HG03175 (cell line): ENCODE data around the gene OLFM2.
"Not testable (repeated sequence)": the region's sequence is repeated elsewhere in the genome, so short reads cannot be mapped to it uniquely, and the experiment has no call there.

Experiments
- ATAC-seq: cut with Tn5 transposase; IDR thresholded peaks from one replicate; pipeline ENCODE4 v1.9.1; 2021; ENCODE audit warnings: mild to moderate bottlenecking, moderate library complexity; ENCODE audit not compliant: unreplicated experiment

OLFM2 gene

DNA sequence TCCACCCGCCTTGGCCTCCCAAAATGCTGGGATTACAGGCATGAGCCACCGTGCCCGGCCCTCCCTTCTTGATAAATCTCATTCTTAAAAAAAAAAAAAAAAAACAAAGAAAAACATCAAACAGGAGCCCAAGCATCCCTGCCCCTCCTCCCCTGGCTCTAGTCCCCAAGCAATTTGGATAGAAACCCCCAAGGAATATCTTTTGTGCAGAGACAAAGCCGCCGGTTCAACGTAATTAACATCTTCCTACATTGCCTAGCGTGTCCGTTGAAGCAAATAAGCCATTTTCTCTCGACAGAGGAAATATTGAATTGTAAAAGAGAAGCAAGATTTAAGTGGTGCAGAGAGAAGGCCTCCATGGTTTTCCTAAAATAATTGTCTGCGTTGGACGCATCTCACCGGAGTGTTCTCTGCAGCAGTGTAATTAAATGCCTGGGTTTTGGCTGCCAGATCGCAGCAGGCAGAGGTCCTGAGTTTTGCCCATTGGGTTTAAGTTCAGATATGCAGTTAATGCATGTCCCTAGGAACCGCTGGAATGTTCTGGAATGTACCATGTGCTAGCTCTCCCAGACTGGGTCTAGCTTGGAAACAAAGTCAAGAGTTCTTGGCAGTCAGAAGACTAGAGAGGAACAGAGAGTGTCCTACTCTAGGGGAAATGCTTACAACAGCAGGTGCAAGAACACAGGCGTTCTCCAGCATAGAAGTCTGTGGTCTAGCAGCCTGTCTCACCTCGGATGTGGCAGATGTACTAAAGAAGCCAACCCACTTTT is 70.4 kb downstream of the OLFM2 start:
- ATAC-seq, result no peak

DNA sequence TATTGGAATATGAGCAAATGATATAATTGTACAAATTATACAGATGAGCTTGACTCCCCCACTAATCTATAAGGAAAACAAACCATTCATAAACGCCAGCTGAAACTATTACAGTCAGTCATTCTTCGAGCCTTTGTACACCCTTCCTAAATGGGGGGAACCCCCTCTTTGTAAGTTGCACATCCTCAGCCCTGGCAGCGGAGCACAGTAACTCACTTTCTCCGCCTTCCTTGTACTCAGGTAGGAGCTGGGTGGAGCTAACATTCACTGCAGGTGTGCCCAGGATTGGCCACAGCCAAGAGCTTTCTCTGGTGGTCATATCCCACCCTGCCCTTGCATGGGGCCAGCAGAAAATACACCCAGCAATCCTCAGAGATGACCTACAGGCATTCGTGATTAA is 72.6 kb downstream of the OLFM2 start:
- ATAC-seq, result no peak

GRCh38 chr19:9862938-9863337 is 73.4 kb downstream of the OLFM2 start:
- ATAC-seq, result no peak

DNA sequence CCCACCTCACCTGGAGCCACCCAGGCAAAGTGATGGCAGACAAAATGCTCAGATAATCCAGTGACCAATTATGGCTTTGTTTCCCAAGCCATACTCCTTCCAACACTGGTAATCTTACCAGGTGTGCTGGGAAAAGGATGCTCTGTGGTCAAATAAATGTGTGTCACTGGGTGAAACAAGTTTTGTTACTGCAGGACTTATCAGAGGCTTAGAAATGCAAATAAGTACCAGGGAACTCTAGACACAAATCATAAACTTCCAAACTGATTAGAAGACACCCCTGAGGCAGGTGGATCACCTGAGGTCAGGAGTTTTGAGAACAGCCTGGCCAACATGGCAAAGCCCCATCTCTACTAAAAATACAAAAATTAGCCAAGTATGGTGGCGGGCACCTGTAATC is 74.8 kb downstream of the OLFM2 start:
- ATAC-seq, result no peak

DNA sequence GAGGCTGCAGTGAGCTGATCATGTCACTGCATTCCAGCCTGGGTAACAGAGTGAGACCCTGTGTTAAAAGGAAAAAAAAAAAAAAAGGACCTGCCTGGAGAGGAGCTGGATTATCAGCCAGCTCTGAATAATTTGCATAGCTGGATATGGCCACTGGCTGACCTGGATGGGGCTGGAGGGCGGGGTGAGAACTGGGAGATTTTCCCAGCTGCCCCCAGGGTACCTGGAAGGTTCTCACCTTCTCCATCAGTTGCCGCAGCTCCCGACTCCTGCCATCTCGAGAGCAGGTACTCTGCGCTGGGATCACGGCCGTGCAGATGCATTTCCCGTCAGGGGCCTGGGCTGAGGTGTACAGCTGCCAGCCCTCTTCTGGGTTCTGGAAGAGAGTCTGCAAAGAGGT is 75.9 kb downstream of the OLFM2 start:
- ATAC-seq, result no peak

- ATAC-seq, result no peak
Observed at GRCh38 chr19:9858766-9859165, 77.5 kb downstream of the OLFM2 start.

DNA sequence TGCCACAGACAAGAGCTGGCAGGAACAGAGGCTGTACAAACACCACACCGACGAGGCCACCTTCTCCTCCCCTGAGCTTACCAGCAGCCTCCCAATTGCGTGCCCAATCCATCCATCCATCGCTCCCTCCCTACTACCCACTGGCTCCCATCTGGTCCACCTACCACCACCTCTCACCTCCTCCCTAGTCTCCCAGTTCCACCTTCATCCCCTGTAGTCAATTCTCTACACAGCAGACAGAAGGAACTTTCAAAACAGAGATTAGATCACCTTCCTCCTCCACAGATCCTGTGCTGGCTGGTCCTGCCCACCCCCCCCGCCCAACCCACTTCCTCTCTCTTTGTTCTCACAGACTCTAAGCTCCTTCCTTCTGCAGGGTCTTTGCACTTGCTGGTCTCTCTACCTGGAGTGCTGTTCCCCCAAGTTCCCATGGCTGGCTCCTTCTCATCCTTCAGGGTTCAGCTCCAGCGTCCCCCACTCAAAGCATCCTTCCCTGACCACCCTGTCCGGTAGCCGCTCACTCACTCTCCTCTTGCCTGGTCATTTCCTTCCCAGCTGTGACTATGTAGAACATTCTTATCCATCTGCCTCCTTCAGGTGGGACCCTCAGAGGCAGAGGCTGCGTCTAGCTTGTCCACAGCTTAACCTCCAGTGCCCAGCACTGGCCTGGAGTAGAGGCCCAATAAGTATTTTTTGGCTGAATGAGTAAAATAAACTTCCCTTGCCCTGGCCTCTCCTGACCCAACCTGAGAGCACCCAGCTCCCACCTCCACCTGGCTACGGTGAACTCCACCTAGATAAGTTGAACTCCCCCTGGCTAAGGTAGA is 78.2 kb downstream of the OLFM2 start:
- no peak for ATAC-seq

DNA sequence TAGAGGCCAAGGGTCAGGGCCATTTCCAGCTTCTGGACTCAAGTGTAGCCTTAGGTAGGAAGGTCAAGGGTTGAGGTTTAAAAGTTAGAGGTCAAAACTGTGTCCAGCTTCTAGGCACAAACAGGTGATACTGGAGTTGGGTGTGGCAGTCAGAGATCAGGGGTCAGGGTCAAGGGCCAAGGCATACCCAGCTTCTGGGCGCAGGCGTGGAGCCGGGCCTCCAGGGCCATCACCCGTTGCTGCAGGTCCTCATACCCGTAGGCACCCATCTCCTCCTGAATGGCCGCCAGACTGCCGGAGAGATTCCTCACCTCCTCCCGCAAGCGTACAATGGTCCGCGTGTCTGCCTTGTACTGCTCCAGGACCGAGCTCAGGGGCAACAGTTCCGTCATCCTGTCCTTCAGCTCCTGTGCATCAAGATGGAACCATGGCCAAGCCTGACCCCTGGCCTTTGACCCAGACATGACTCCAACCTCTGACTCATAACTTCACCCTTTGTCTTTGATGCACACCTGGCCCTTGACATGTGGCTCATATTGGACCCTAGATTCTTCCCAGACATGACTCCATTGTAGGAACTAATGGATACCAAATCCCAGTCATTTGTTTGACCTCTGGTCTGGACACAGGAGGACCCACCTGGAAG is 79.1 kb downstream of the OLFM2 start:
- ATAC-seq, result no peak

- no peak for ATAC-seq
Observed at GRCh38 chr19:9856609-9857008, 79.7 kb downstream of the OLFM2 start.

DNA sequence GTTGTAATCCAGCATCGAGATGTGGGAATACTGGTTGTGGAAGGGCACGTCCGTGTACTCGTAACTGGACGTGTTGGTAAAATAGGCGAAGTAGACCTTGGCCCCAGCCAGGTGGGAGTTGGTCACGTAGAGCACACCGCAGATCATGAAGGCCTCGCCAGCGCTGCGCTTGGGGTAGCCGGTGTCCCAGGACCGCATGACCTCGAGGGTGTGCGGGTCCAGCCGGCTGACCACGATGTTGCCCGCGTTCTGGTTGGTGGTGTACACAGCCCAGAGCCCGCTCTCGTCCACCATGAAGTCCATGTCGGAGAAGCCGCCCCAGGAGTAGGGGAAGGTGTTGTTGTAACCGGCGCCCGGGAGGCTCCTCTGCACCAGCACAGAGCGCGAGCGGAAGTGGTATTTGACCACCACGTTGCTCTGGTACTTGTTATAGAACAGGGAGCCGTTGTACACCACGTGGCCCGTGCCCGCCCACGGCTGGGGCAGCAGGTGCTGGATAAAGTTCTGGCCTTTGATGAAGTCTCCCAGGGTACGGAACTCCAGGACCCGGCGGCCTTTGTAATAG is 82.0 kb downstream of the OLFM2 start:
- no peak for ATAC-seq

DNA sequence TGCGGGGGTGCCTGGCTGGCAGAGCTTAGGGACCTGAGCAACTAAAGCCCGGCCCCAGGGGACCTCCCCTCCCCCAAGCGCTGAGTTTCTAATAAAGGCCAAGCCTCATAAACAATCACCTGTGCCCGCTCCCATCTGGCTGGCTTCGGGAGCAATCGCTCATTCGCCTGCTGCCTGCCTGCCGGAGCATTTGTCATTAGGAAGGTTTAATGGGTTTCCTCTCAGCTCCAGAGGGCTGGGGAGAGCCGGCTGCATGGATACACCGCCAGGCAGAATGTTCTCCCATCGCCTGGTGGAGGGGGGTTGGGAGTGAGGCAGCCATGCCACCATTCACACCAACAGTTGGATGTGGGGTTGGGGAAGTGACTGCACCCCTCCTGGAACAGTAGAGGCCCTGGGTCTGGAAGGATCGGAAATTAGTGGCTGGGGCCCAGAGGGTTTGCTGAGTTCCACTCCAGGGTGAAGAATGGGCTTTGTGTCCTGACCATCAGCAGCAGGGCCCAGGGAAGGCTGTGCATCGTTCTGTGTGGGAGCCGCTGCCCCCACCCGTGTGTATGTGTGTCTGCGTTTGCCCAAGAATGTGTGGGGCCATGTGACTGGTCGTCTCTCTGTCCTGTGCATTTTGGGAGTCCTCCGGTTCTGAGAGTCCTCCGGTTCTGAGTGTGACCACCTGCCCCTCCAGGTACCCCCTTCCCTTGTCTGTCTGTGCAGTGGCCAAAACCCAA is 85.9 kb downstream of the OLFM2 start:
- ATAC-seq, result no peak

GRCh38 chr19:9849791-9850190 is 86.5 kb downstream of the OLFM2 start:
- no peak for ATAC-seq

GRCh38 chr19:9848762-9849161 is 87.6 kb downstream of the OLFM2 start:
- no peak for ATAC-seq

DNA sequence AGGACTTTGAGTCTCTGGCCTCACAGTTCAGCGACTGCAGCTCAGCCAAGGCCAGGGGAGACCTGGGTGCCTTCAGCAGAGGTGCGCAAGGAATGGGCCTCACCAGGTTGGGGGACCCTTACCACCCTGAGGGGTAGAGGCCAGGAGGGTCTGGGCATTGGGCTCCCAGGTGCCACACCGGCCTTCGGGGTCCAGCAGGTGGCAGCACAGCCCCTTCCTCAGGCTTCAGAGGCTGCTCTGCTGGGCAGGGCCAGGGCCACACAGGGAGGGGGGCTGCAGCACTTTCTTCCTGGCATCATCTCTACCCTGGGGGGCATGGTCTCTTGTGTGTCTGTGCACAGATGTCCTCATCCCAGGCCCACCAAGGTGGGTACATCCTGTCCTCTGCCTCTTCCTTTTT is 88.3 kb downstream of the OLFM2 start:
- ATAC-seq, result no peak

DNA sequence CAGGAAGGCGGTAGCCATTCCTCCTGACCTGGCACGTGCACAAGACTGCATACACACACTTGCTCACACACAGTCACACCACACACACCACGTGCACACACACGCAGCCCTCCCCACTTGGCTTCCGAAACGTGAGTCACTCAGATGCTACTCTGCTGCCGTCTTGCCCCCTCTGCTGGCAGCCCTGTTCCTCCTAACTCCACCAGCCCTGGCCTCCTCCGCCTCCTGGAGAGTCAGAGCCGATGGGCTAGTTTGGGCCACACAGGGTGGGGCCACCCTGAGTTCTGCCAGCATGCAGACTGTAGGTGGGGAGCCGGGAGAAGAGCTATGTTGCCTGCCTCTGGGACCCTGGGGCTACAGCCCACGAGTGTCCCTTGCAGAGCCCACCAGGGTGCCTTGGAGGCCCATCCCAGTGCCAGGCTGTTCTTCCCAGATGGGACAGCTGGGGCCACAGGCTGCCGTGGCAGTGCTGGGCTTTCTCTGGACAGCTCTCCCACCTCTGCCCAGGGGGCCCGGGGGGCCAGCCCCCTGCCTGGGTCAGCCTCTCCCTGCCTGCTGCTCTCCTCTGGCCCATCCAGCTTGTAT is 89.1 kb downstream of the OLFM2 start:
- ATAC-seq, result no peak

GRCh38 chr19:9843626-9844273 is 92.6 kb downstream of the OLFM2 start:
- not testable (repeated sequence) for ATAC-seq

DNA sequence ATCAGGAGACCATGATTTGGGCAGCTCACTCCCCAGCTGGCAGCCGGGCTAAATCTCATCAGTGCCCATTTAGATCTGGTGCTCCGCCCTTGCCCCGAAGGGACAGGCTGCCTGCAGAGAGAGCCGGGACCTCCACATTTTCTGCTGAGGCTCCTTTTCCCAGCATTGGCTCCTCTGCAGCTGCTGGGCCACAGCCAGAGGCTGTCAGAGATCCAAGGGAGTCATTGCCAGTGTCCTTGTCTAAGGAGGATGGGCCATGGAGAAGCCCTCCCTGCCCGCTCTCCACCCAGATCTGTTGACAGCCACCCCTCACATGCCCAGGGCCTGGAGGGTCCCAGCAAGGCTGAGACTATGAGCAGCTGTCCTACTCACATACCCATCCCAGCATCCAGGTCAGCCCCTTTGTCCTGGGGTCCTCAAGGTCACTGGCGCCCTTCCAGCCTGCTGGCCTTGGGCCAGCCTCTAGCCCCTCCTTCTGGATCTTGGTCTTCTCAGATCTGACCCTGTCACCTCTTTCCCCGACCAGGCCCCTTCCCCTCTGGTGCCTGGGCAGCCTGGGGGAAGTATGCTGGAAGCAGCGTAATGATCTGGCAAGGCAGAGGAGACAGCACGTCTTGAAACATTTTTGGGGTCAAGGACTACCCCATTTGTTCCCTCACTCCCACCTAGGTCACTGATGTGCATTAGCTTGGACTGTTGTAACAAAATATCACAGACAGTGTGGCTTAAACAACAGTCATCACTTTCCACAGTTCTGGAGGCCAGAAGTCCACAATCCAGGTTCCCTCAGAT is 93.3 kb downstream of the OLFM2 start:
- ATAC-seq, result no peak

DNA sequence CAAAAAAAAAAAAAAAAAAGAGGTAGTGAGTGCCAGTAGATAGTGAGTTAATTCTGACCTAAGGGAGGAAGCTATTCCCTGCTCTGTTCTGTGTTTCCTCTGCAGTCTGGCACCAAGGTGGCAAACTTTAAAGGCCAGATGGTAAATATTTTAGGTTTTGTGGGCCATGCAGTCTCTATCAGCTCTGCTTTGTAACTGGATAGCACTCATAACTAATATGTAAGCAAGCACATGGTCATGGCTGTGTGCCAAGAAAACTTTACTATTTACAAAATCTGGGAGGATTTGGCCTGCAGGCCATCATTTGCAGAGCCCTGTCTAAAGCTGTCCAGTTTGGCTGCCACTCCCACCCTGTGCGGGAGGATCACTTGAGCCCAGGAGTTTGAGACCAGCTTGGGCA is 96.9 kb downstream of the OLFM2 start:
- ATAC-seq, result no peak

DNA sequence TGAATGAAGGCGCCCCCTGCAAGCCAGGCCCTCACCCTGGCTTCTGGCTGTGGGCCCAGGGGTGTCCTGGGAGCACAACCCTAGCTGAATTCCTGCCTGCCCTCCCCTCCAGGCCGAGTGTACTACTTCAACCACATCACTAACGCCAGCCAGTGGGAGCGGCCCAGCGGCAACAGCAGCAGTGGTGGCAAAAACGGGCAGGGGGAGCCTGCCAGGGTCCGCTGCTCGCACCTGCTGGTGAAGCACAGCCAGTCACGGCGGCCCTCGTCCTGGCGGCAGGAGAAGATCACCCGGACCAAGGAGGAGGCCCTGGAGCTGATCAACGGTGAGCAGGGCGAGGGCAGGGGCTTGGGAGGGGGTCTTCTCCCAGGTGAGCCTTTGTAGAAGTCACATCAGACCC is 98.0 kb downstream of the OLFM2 start:
- ATAC-seq, result no peak
